Heart left ventricle (tissue), 13 donors: Measurements from ENCODE around the gene ADGRB3.

Experiments
- POLR2A ChIP-seq, 2 donors: fragments of 450-650 bp; IDR thresholded peaks; one replicate each; pipeline ENCODE4 v1.6.1; 2017; ENCODE audit warnings: antibody characterized with exemption in 2 of 2, mild to moderate bottlenecking in 2 of 2, moderate library complexity in 2 of 2
- TF ChIP-seq, protein P1 (sequence below), 12 donors: fragments of 200-600 bp; sonication (generic) in 4 of 12; IDR thresholded peaks; one replicate each; pipeline versions ENCODE4 v1.5.0 to v1.8.0; 2018 to 2022; ENCODE audit warnings: antibody characterized with exemption in 12 of 12, mild to moderate bottlenecking in 5 of 12
- donor health status: ischemic (EF 13 %, LVEDD 7.1; RV severe dilation, severe dysfunction).
- donor health status: DM: no; HTN: yes; CAD: no.
- donor health status: DM: no; HTN: no; CAD: no.
- donor health status: ischemic (EF 25% LVEDD 6.9; RV normal size, moderate dysfunction).
- donor health status: ischemic (EF 25% LVEDD 5.7; RV mildly dilated, moderate dysfunction).
- donor health status: ischemic (EF 35%, LVEDD 5.7; RV mildly dilated, moderate dysfunction).
- donor health status: nonischemic (EF 11% LVEDD 7.7; RV severe dilation, severe dysfunction).
- donor health status: DM: yes; HTN: yes; CAD: no.
- donor health status: PGD.
- donor health status: ischemic (EF 29% LVEDD 5.4; RV normal size, mild dysfunction).
- donor health status: nonischemic (EF 23%, LVEDD 6.1; RV moderate dilation, normal function).

- TF ChIP-seq, protein P1, sequence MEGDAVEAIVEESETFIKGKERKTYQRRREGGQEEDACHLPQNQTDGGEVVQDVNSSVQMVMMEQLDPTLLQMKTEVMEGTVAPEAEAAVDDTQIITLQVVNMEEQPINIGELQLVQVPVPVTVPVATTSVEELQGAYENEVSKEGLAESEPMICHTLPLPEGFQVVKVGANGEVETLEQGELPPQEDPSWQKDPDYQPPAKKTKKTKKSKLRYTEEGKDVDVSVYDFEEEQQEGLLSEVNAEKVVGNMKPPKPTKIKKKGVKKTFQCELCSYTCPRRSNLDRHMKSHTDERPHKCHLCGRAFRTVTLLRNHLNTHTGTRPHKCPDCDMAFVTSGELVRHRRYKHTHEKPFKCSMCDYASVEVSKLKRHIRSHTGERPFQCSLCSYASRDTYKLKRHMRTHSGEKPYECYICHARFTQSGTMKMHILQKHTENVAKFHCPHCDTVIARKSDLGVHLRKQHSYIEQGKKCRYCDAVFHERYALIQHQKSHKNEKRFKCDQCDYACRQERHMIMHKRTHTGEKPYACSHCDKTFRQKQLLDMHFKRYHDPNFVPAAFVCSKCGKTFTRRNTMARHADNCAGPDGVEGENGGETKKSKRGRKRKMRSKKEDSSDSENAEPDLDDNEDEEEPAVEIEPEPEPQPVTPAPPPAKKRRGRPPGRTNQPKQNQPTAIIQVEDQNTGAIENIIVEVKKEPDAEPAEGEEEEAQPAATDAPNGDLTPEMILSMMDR (IDR thresholded peaks at IDR 0.05) = no peak
- no peak for TF ChIP-seq POLR2A (IDR thresholded peaks at IDR 0.05)
Observed at GRCh38 chr6:69096681-69097080, 461.6 kb downstream of the ADGRB3 start.
